Mesodermal cell (in vitro differentiated cells): ENCODE measurements around the gene MYO1D.

Experiments
- H3K27ac ChIP-seq: 2 replicates; pipeline ENCODE4 v1.7.0; 2013; ENCODE audit warnings: mild to moderate bottlenecking, low read depth, low read length, moderate library complexity; ENCODE audit not compliant: severe bottlenecking
- H3K36me3 ChIP-seq: 2 replicates; pipeline ENCODE4 v1.7.1; 2013; ENCODE audit warnings: mild to moderate bottlenecking, low read length, moderate library complexity; ENCODE audit not compliant: control insufficient read depth, insufficient read depth
- H3K4me1 ChIP-seq: one replicate; pipeline ENCODE4 v1.7.1; 2013; ENCODE audit warnings: mild to moderate bottlenecking, low read length; ENCODE audit not compliant: insufficient read depth, control insufficient read depth, poor library complexity, severe bottlenecking
- H3K4me3 ChIP-seq: 2 replicates; pipeline ENCODE4 v1.7.0; 2013; ENCODE audit warnings: low read length, control low read depth, mild to moderate bottlenecking; ENCODE audit not compliant: insufficient read depth, poor library complexity, severe bottlenecking; ENCODE audit errors: extremely low read depth
- H3K9me3 ChIP-seq: 2 replicates; pipeline ENCODE4 v1.7.1; 2013; ENCODE audit warnings: mild to moderate bottlenecking, low read length, moderate library complexity; ENCODE audit not compliant: control insufficient read depth
- WGBS, 2 experiments: methylation state at CpG; one replicate each; pipeline ENCODE4 v1.1.5; 2013; ENCODE audit warnings: missing lambda C conversion rate in 2 of 2; ENCODE audit not compliant: insufficient coverage in 2 of 2; 5-methylcytosine and 5-hydroxymethylcytosine counted together

The MYO1D gene

GRCh38 chr17:32602396-32602795, 274.5 kb downstream of the MYO1D start:
- Histone ChIP-seq H3K4me1 (no peaks in the 10 kb centered on the region), H3K36me3 (peaks cover 9% of the 10 kb centered on the region), H3K9me3 (peaks cover 5% of the 10 kb centered on the region), H3K27ac (no peak overlapping the region), H3K4me3 (no peak overlapping the region)
- WGBS, 2 experiments = 67 to 75% methylated on average over 1 of the region's 2 CpGs

GRCh38 chr17:32601866-32602265, 275.1 kb downstream of the MYO1D start:
- peaks cover 5% of the 10 kb centered on the region for H3K9me3 ChIP-seq
- H3K36me3 ChIP-seq = peaks cover 9% of the 10 kb centered on the region
- WGBS, 2 experiments = 88% methylated on average over 1 of the region's 2 CpGs; no CpG with 5 or more reads in 1 of the 2 experiments
- H3K4me1 ChIP-seq = no peaks in the 10 kb centered on the region
- no peak overlapping the region for H3K27ac ChIP-seq
- no peak overlapping the region for H3K4me3 ChIP-seq

GRCh38 chr17:32596628-32597027, 280.3 kb downstream of the MYO1D start:
- WGBS, 2 experiments = 80% methylated on average over 2 of the region's 2 CpGs; no CpG with 5 or more reads in 1 of the 2 experiments
- H3K27ac ChIP-seq = no peak overlapping the region
- peaks cover 5% of the 10 kb centered on the region for H3K36me3 ChIP-seq
- no peaks in the 10 kb centered on the region for H3K4me1 ChIP-seq
- H3K9me3 ChIP-seq = peaks cover 5% of the 10 kb centered on the region
- no peak overlapping the region for H3K4me3 ChIP-seq

DNA sequence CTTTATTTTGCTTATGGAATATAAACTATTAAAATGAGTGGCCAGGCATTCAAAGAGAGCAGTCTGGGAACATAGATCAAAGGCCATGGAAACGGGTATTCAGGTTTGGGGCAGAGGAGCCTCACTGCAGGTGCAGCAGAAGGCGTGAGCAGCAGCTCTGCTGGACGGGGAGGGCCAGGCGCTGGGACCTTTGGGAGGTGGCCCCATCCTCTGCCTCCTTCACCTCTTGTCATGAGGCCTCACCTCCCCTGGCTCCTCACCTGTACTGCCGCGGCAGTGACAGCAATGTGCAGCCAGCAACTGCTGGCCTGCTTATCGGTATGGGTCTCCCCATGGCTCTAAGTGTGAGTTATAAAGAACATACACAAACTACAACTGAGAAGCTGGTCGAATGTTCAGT, 280.7 kb downstream of the MYO1D start:
- 96 to 98% methylated on average over 4 to 5 of the region's 8 CpGs for WGBS, 2 experiments
- Histone ChIP-seq H3K9me3 (peaks cover 5% of the 10 kb centered on the region), H3K27ac (no peak overlapping the region), H3K36me3 (peaks cover 5% of the 10 kb centered on the region), H3K4me1 (no peaks in the 10 kb centered on the region), H3K4me3 (no peak overlapping the region)

DNA sequence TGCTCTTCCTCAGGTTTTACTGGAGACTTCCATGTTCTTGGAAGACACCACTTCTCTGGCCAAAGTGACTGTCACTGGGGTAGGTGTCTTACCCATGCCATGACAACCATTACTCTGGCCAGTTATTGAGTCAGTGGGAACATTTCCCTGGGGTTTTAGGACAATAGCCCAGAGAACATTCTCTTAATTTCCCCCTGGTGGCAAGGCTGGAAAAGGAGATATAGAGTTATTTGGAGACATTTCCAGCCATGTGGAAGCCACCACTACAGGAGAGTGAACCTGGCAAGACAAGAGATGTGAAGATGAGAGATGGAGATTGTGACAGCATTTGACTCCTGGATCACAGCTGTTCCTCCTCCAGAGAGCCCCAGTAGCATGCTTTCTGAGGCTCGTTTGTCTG, 283.9 kb downstream of the MYO1D start:
- Histone ChIP-seq H3K36me3 (no peaks in the 10 kb centered on the region), H3K4me3 (no peak overlapping the region), H3K27ac (no peak overlapping the region), H3K9me3 (no peaks in the 10 kb centered on the region), H3K4me1 (no peaks in the 10 kb centered on the region)
- 69 to 100% methylated on average over 1 of the region's 1 CpG for WGBS, 2 experiments

DNA sequence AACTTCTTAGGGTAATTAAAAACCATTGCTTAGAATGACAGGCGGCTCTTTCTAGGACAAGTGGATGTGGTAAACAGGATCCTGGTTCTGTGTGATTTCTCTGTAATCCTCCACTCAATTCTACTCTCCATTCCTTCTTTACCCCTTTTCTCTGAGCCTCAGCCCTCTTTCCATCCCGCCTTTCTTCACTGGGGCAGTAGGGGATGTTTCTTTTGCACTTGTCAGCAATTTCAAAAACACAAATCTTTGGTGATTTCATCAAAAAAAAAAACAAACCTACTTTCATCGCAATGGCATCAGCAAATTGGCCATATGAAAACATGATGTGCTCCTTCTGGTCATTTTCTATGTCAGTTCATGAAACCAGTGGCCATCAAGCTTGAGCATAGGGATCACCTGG, 285.5 kb downstream of the MYO1D start:
- no peak overlapping the region for H3K4me3 ChIP-seq
- H3K36me3 ChIP-seq = no peaks in the 10 kb centered on the region
- H3K4me1 ChIP-seq = peaks cover 5% of the 10 kb centered on the region
- no peak overlapping the region for H3K27ac ChIP-seq
- H3K9me3 ChIP-seq = no peaks in the 10 kb centered on the region
- 85 to 100% methylated on average over 1 to 2 of the region's 3 CpGs for WGBS, 2 experiments

GRCh38 chr17:32590974-32591373, 285.9 kb downstream of the MYO1D start:
- Histone ChIP-seq H3K4me1 (peaks cover 5% of the 10 kb centered on the region), H3K27ac (no peak overlapping the region), H3K36me3 (no peaks in the 10 kb centered on the region), H3K4me3 (no peak overlapping the region), H3K9me3 (no peaks in the 10 kb centered on the region)
- whole genome bisulfite sequencing, 2 experiments = 58 to 83% methylated on average over 2 to 3 of the region's 4 CpGs

- H3K4me1 ChIP-seq = peaks cover 5% of the 10 kb centered on the region
- no peak overlapping the region for H3K27ac ChIP-seq
- 70 to 75% methylated on average over 4 to 5 of the region's 6 CpGs for WGBS, 2 experiments
- H3K4me3 ChIP-seq = no peak overlapping the region
- H3K9me3 ChIP-seq = no peaks in the 10 kb centered on the region
- no peaks in the 10 kb centered on the region for H3K36me3 ChIP-seq
These were observed 287.9 kb downstream of the MYO1D start for GRCh38 chr17:32588982-32589381.

DNA sequence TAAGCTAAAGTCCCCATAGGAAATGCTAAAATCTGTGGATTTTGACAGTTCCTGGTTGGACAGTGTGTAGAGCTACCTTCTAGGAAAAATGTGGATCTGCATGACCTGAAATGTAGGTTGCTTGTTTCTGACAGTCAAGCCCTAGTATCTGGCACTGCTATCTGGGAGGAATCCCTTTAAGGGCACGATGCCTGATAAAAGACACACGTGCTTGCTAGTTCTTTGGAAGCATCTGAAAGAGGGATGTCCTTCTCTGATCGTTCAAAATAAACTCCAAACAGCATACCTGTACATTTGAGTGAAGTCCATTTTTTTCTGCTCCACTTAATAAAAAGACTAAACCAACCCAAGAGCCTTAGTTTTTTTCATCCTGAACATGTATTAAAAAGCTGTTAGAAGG, 288.8 kb downstream of the MYO1D start:
- WGBS, 2 experiments = 86 to 100% methylated on average over 1 to 2 of the region's 3 CpGs
- H3K36me3 ChIP-seq = no peaks in the 10 kb centered on the region
- no peak overlapping the region for H3K27ac ChIP-seq
- peaks cover 5% of the 10 kb centered on the region for H3K4me1 ChIP-seq
- peaks cover 2% of the 10 kb centered on the region for H3K9me3 ChIP-seq
- H3K4me3 ChIP-seq = no peak overlapping the region

DNA sequence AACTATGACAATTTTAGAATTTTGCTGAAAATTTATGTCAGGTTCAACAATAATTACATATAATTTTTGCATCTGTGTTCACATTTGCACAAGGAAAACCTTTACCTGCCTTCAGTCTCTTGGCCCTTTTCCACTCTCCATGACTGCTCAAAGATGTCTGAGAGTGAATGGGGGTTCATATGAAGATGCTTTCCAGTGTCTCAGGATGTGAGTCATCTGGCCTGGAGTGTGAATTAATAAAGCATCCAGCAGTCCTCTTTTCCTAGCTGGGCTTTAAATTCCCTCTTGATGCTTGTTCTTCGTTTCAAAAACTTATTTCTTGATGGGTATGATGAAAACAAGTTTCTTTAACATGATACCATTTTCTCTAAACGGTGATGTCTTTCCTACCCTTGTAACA, 290.3 kb downstream of the MYO1D start:
- Histone ChIP-seq H3K9me3 (peaks cover 5% of the 10 kb centered on the region), H3K36me3 (no peaks in the 10 kb centered on the region), H3K4me3 (no peak overlapping the region), H3K27ac (no peak overlapping the region), H3K4me1 (peaks cover 5% of the 10 kb centered on the region)
- WGBS, 2 experiments = no CpG with 5 or more reads among the region's 2 CpGs

- Histone ChIP-seq H3K27ac (no peak overlapping the region), H3K4me3 (no peak overlapping the region), H3K4me1 (peaks cover 5% of the 10 kb centered on the region), H3K36me3 (no peaks in the 10 kb centered on the region), H3K9me3 (peaks cover 15% of the 10 kb centered on the region)
- no CpG with 5 or more reads among the region's 1 CpG for WGBS, 2 experiments
These were observed 292.1 kb downstream of the MYO1D start for GRCh38 chr17:32584792-32585191.
